Endodermal cell (in vitro differentiated cells): ENCODE results near the gene SLC37A3. TPM values are rescaled to one million over a fixed set of nuclear protein-coding genes. Genes with fewer than 3 reads are reported as not detected.

Experiments
- DNase-seq: peaks from one replicate; pipeline ENCODE4 v3.0.0-alpha.2; 2017
- H3K27ac ChIP-seq: 2 replicates; pipeline ENCODE4 v1.5.1; 2013; ENCODE audit warnings: mild to moderate bottlenecking, low read depth, low read length, moderate library complexity
- H3K27me3 ChIP-seq: 2 replicates; pipeline ENCODE4 v1.6.1; 2013; ENCODE audit warnings: mild to moderate bottlenecking, low read length, moderate library complexity; ENCODE audit not compliant: insufficient read depth, control insufficient read depth, poor library complexity, severe bottlenecking
- H3K36me3 ChIP-seq: 2 replicates; pipeline ENCODE4 v1.7.0; 2013; ENCODE audit warnings: mild to moderate bottlenecking, low read length, moderate library complexity; ENCODE audit not compliant: control insufficient read depth, insufficient read depth
- H3K4me1 ChIP-seq: one replicate; pipeline ENCODE4 v1.7.0; 2013; ENCODE audit warnings: low read length; ENCODE audit not compliant: control insufficient read depth, insufficient read depth
- H3K4me3 ChIP-seq: 2 replicates; pipeline ENCODE4 v1.5.1; 2013; ENCODE audit warnings: mild to moderate bottlenecking, low read length, moderate library complexity
- H3K9ac ChIP-seq: 2 replicates; pipeline ENCODE4 v1.6.1; 2013; ENCODE audit warnings: mild to moderate bottlenecking, low read length, moderate library complexity; ENCODE audit not compliant: poor library complexity, severe bottlenecking; ENCODE audit errors: extremely low read depth
- H3K9me3 ChIP-seq: 2 replicates; pipeline ENCODE4 v1.6.1; 2013; ENCODE audit warnings: mild to moderate bottlenecking, low read length, moderate library complexity; ENCODE audit not compliant: control insufficient read depth
- H3K27ac Mint-ChIP-seq: 2 replicates; pipeline ENCODE4 v1.8.0; 2020; ENCODE audit warnings: mixed read lengths
- H3K27me3 Mint-ChIP-seq: 2 replicates; pipeline ENCODE4 v1.8.0; 2021; ENCODE audit warnings: mild to moderate bottlenecking, mixed read lengths; ENCODE audit not compliant: insufficient read depth
- H3K36me3 Mint-ChIP-seq: 2 replicates; pipeline ENCODE4 v1.8.0; 2020; ENCODE audit warnings: low read depth, mixed read lengths
- H3K4me1 Mint-ChIP-seq: 2 replicates; pipeline ENCODE4 v1.8.0; 2020; ENCODE audit warnings: mixed read lengths
- H3K4me3 Mint-ChIP-seq: 2 replicates; pipeline ENCODE4 v1.8.0; 2020; ENCODE audit warnings: mild to moderate bottlenecking, moderate library complexity, mixed read lengths
- H3K9me3 Mint-ChIP-seq: 2 replicates; pipeline ENCODE4 v1.8.0; 2020; ENCODE audit warnings: mild to moderate bottlenecking, mixed read lengths
- CTCF ChIP-seq: fragments of 200-600 bp; sonication (generic); conservative IDR thresholded peaks from 2 replicates; pipeline ENCODE4 v1.5.0; 2021; ENCODE audit warnings: antibody characterized with exemption, mild to moderate bottlenecking
- whole genome bisulfite sequencing, 2 experiments: methylation state at CpG; one replicate each; pipeline versions ENCODE4 v1.1.5 to v1.1.7; 2013; ENCODE audit warnings: missing lambda C conversion rate in 2 of 2, mixed read lengths in 1 of 2; ENCODE audit not compliant: insufficient coverage in 1 of 2, insufficient read length in 1 of 2; 5-methylcytosine and 5-hydroxymethylcytosine counted together
- total RNA-seq, 2 donors: library from RNA; stranded (reverse); fragmentation: NEBNext Ultra II Directional in 1 of 2; extraction: Animal tissue kit (Norgen Biotek cat#: 25700) in 1 of 2; gene quantifications; 2 replicates in 1 of 2; 3 replicates in 1 of 2; pipeline ENCODE4 v1.2.1, GENCODE V29; 2021

Gene SLC37A3
- total RNA-seq, 2 donors from 2014 or later: 55.4 to 60.5 TPM

- TF ChIP-seq CTCF: no peak
These were observed 97.8 kb downstream of the SLC37A3 start for GRCh38 chr7:140300243-140301136.

DNA sequence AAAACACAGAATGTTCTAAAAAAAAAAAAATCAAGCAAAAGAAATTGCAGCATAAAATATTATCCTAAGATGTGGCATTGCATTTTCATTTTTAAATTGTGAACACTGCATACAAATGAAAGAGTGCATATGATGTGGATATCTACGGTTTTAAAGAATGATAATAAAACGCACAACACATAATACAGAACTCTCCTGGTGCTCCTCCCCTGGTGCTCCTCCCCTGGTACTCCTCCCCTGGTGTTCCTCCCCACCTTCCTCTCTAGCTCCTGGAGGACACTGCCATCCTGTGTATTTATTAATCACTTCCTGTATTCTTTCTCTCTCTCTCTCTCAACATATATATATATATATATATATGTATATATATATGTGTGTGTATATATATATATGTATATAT lies 100.1 kb downstream of the SLC37A3 start:
- Histone ChIP-seq H3K4me3 (no peak overlapping the region), H3K9me3 (no peaks in the 10 kb centered on the region), H3K4me1 (no peaks in the 10 kb centered on the region), H3K27me3 (no peaks in the 10 kb centered on the region), H3K9ac (no peak overlapping the region), H3K27ac (no peak overlapping the region), H3K36me3 (no peaks in the 10 kb centered on the region)
- no peak for TF ChIP-seq CTCF
- Mint-ChIP-seq H3K27ac (no peak overlapping the region), H3K4me3 (no peak overlapping the region), H3K9me3 (no peaks in the 10 kb centered on the region), H3K36me3 (no peaks in the 10 kb centered on the region), H3K27me3 (no peaks in the 10 kb centered on the region), H3K4me1 (no peaks in the 10 kb centered on the region)
- WGBS, 2 experiments: 96% methylated on average over 2 of the region's 2 CpGs; no CpG with 5 or more reads in 1 of the 2 experiments
- DNase-seq: no peak

More at GRCh38 chr7:140300243-140301136, 97.8 kb downstream of the SLC37A3 start:
- H3K4me1 Mint-ChIP-seq: peaks cover 4% of the 10 kb centered on the region
- H3K36me3 Mint-ChIP-seq: no peaks in the 10 kb centered on the region
- Histone ChIP-seq H3K4me3 (no peak overlapping the region), H3K9ac (no peak overlapping the region), H3K9me3 (no peaks in the 10 kb centered on the region), H3K27me3 (no peaks in the 10 kb centered on the region), H3K36me3 (no peaks in the 10 kb centered on the region), H3K4me1 (no peaks in the 10 kb centered on the region), H3K27ac (no peak overlapping the region)
- no peaks in the 10 kb centered on the region for H3K9me3 Mint-ChIP-seq
- H3K27ac Mint-ChIP-seq: no peak overlapping the region
- DNase-seq: no peak
- H3K4me3 Mint-ChIP-seq: no peak overlapping the region
- no peaks in the 10 kb centered on the region for H3K27me3 Mint-ChIP-seq
- WGBS, 2 experiments: 90 to 93% methylated on average over 12 to 13 of the region's 13 CpGs

- Histone ChIP-seq H3K4me3 (no peak overlapping the region), H3K9me3 (no peaks in the 10 kb centered on the region), H3K36me3 (no peaks in the 10 kb centered on the region), H3K27ac (no peak overlapping the region), H3K4me1 (no peaks in the 10 kb centered on the region), H3K9ac (no peak overlapping the region), H3K27me3 (no peaks in the 10 kb centered on the region)
- peak; percentile 71 for TF ChIP-seq CTCF
- no peak overlapping the region for H3K4me3 Mint-ChIP-seq
- H3K9me3 Mint-ChIP-seq: no peaks in the 10 kb centered on the region
- no peaks in the 10 kb centered on the region for H3K36me3 Mint-ChIP-seq
- no peak overlapping the region for H3K27ac Mint-ChIP-seq
- no peak for DNase-seq
- H3K27me3 Mint-ChIP-seq: no peaks in the 10 kb centered on the region
- 91 to 92% methylated on average over 6 of the region's 6 CpGs for WGBS, 2 experiments
- H3K4me1 Mint-ChIP-seq: no peaks in the 10 kb centered on the region
These were observed 101.1 kb downstream of the SLC37A3 start for GRCh38 chr7:140297192-140297591.
